ENCODE measurements around the gene HPSE. TPM values are rescaled to one million over a fixed set of nuclear protein-coding genes. Genes with fewer than 3 reads are reported as not detected.

Gene HPSE
- total RNA-seq, 1 experiment from 2014 or later: 12.6 TPM

- BruUV-seq (replicated peaks): no TSS peak
- no peak for ATAC-seq
- POLR2A ChIA-PET: no interaction called here
Observed at GRCh38 chr4:83370640-83370906, 35.9 kb upstream of the HPSE start.

DNA sequence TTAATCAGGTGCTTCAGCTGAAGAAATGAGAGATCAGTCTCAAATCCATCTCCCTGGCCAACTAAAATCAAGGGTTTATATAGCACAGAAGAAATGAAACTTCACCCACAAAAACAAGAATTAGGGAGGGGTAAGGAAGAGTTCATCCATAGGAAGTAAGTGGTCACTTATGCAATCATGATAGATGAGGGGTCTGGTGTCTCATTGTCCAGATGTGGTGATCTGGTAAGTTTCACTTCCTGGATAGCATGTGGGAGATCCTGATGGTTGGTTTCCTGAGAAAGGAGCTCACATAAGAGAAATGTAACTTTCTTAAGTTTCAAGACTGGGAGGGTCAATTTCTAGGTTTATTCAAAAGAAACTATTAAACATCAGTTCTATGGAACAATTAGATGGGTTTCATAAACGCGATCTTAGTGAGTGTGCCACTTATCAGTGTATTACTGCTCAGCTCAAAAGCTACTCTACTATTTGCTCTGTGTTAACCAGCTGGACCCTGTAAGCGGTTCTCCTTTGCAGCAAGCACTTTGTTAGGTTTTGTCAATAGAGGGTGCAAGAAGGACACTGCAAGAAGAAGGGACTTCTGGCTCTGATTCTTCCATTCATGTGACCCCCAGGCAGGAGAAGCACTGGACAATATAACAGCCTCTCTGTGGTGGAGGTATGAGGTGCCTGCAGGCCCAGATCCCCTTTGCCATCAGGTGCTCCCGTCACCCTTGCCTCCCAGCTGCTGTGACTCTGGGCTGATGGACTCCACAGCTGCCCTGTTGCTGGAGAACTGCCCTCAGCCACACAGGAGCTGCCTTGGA is 35.4 kb upstream of the HPSE start:
- Histone ChIP-seq H3K27ac (ENCODE audit: low read depth, low read length) (no peak overlapping the region), H3K79me2 (ENCODE audit: insufficient read depth, low read length) (no peaks in the 10 kb centered on the region), H4K20me1 (ENCODE audit: insufficient read depth) (no peaks in the 10 kb centered on the region), H3K9me3 (ENCODE audit: control insufficient read depth in 1 of 2, insufficient read depth in 1 of 2, low read depth in 1 of 2, low read length in 2 of 2) (no peaks in the 10 kb centered on the region), H2AFZ (ENCODE audit: low read depth, low read length, poor library complexity, severe bottlenecking) (no peak overlapping the region), H3K4me3 (replicated peaks in 1 of 2; ENCODE audit: low read depth in 1 of 2, low read length in 2 of 2) (no peak overlapping the region), H3K36me3 (ENCODE audit: control insufficient read depth in 1 of 2, insufficient read depth in 2 of 2, low read length in 2 of 2) (no peaks in the 10 kb centered on the region), H3K4me2 (ENCODE audit: low read length) (no peak overlapping the region), H3K27me3 (ENCODE audit: insufficient read depth, low read length) (no peaks in the 10 kb centered on the region), H3K9me2 (ENCODE audit: insufficient read depth) (no peaks in the 10 kb centered on the region), H3K4me1 (ENCODE audit: control insufficient read depth in 1 of 2, insufficient read depth in 2 of 2, low read length in 2 of 2) (no peaks in the 10 kb centered on the region), H3K9ac (ENCODE audit: low read length) (no peak overlapping the region)
- DNase-seq (ENCODE audit: low read depth, low spot score) (no peak), ATAC-seq (no peak)
- TF ChIP-seq MAX (IDR thresholded peaks at IDR 0.05): no peak
- no peak for TF ChIP-seq SIN3A (IDR thresholded peaks at IDR 0.05; ENCODE audit: low read depth)
- TF ChIP-seq, protein P1, sequence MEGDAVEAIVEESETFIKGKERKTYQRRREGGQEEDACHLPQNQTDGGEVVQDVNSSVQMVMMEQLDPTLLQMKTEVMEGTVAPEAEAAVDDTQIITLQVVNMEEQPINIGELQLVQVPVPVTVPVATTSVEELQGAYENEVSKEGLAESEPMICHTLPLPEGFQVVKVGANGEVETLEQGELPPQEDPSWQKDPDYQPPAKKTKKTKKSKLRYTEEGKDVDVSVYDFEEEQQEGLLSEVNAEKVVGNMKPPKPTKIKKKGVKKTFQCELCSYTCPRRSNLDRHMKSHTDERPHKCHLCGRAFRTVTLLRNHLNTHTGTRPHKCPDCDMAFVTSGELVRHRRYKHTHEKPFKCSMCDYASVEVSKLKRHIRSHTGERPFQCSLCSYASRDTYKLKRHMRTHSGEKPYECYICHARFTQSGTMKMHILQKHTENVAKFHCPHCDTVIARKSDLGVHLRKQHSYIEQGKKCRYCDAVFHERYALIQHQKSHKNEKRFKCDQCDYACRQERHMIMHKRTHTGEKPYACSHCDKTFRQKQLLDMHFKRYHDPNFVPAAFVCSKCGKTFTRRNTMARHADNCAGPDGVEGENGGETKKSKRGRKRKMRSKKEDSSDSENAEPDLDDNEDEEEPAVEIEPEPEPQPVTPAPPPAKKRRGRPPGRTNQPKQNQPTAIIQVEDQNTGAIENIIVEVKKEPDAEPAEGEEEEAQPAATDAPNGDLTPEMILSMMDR (IDR thresholded peaks at IDR 0.05 in 2 of 3, conservative IDR thresholded peaks at IDR 0.05 in 1 of 3; ENCODE audit: borderline replicate concordance in 1 of 3, insufficient read depth in 1 of 3, low read depth in 2 of 3, low read length in 2 of 3): 0 out of 6 replicates have a peak, but pooled peaks of 1 of the 3 experiments have one; percentile 6
- peak; percentile 43 for TF ChIP-seq RAD21 (IDR thresholded peaks at IDR 0.05; ENCODE audit: low read depth)
- TF ChIP-seq SRF (IDR thresholded peaks at IDR 0.05; ENCODE audit: low read depth): no peak
- no peak for TF ChIP-seq EZH2phosphoT487 (IDR thresholded peaks at IDR 0.05; ENCODE audit: borderline replicate concordance)
- no TSS peak for BruUV-seq (replicated peaks)
- POLR2A ChIA-PET: no interaction called here
- CTCF ChIA-PET: no interaction called here
- RAD21 ChIA-PET (ENCODE audit: low non-redundant PET in 1 of 2, low total read pairs in 2 of 2, uncharacterized antibody in 2 of 2, unreplicated experiment in 2 of 2): no interaction called here
- intact Hi-C loops (cut with micrococcal nuclease): no loop called here

More at GRCh38 chr4:83370640-83370906, 35.9 kb upstream of the HPSE start:
- no peak overlapping the region for H3K27ac ChIP-seq (ENCODE audit: low read depth, low read length)
- no peaks in the 10 kb centered on the region for H3K4me1 ChIP-seq (ENCODE audit: control insufficient read depth in 1 of 2, insufficient read depth in 2 of 2, low read length in 2 of 2)
- no peak overlapping the region for H3K4me2 ChIP-seq (ENCODE audit: low read length)
- DNase-seq (ENCODE audit: low read depth, low spot score): no peak
- ChIA-PET RAD21 (ENCODE audit: low non-redundant PET in 1 of 2, low total read pairs in 2 of 2, uncharacterized antibody in 2 of 2, unreplicated experiment in 2 of 2) (no interaction called here), CTCF (no interaction called here)
- TF ChIP-seq FOSL1 (IDR thresholded peaks at IDR 0.05; ENCODE audit: low read depth) (no peak), CEBPB (IDR thresholded peaks at IDR 0.05; ENCODE audit: low read depth) (no peak), YY1 (IDR thresholded peaks at IDR 0.05; ENCODE audit: extremely low read depth, insufficient replicate concordance, low read depth, low read length) (no peak)
- no peak overlapping the region for H2AFZ ChIP-seq (ENCODE audit: low read depth, low read length, poor library complexity, severe bottlenecking)
- no peak overlapping the region for H3K9ac ChIP-seq (ENCODE audit: low read length)
- no peaks in the 10 kb centered on the region for H3K27me3 ChIP-seq (ENCODE audit: insufficient read depth, low read length)
- H3K79me2 ChIP-seq (ENCODE audit: insufficient read depth, low read length): no peaks in the 10 kb centered on the region
- no peaks in the 10 kb centered on the region for H3K9me2 ChIP-seq (ENCODE audit: insufficient read depth)
- H3K9me3 ChIP-seq (ENCODE audit: control insufficient read depth in 1 of 2, insufficient read depth in 1 of 2, low read depth in 1 of 2, low read length in 2 of 2): no peaks in the 10 kb centered on the region
- no peaks in the 10 kb centered on the region for H3K36me3 ChIP-seq (ENCODE audit: control insufficient read depth in 1 of 2, insufficient read depth in 2 of 2, low read length in 2 of 2)
- H4K20me1 ChIP-seq (ENCODE audit: insufficient read depth): no peaks in the 10 kb centered on the region
- intact Hi-C loops (cut with micrococcal nuclease): no loop called here
- H3K4me3 ChIP-seq (replicated peaks in 1 of 2; ENCODE audit: low read depth in 1 of 2, low read length in 2 of 2): no peak overlapping the region
